Karpas-422 (cell line): ENCODE data around the gene LUC7L3. TPM values are rescaled to one million over a fixed set of nuclear protein-coding genes. Genes with fewer than 3 reads are reported as not detected.
A peak's percentile ranks its signal among the peaks of the same experiment; 100 is the strongest.

Source experiments
- DNase-seq: peaks from one replicate; pipeline ENCODE4 v3.0.0-alpha.2; 2015
- H2AFZ ChIP-seq: fragments of 200-600 bp; sonication (generic); 2 replicates; pipeline ENCODE4 v1.6.1; 2014; ENCODE audit warnings: antibody characterized with exemption, low read length, mixed read lengths
- H3K27ac ChIP-seq: fragments of 200-600 bp; sonication (generic); 2 replicates; pipeline ENCODE4 v1.5.1; 2014; ENCODE audit warnings: mild to moderate bottlenecking, low read length, moderate library complexity
- H3K27me3 ChIP-seq: fragments of 200-600 bp; sonication (generic); 2 replicates; pipeline ENCODE4 v1.6.1; 2014; ENCODE audit warnings: low read length, mixed read lengths
- H3K36me3 ChIP-seq: fragments of 200-600 bp; sonication (generic); 2 replicates; pipeline ENCODE4 v1.6.1; 2014; ENCODE audit warnings: low read length, mixed read lengths; ENCODE audit not compliant: insufficient read depth
- H3K4me1 ChIP-seq: fragments of 200-600 bp; sonication (generic); 2 replicates; pipeline ENCODE4 v1.6.1; 2014; ENCODE audit warnings: mild to moderate bottlenecking, low read length, mixed read lengths
- H3K4me2 ChIP-seq: fragments of 200-600 bp; sonication (generic); 2 replicates; pipeline ENCODE4 v1.6.1; 2014; ENCODE audit warnings: low read length, low read depth, mild to moderate bottlenecking; ENCODE audit not compliant: poor library complexity, severe bottlenecking
- H3K4me3 ChIP-seq: fragments of 200-600 bp; sonication (generic); 2 replicates; pipeline ENCODE4 v1.5.1; 2014; ENCODE audit warnings: mild to moderate bottlenecking, antibody characterized with exemption, low read length, mixed read lengths
- H3K79me2 ChIP-seq: fragments of 200-600 bp; sonication (generic); 2 replicates; pipeline ENCODE4 v1.6.1; 2014; ENCODE audit warnings: mild to moderate bottlenecking, low read length, mixed read lengths
- H3K9ac ChIP-seq: fragments of 200-600 bp; sonication (generic); 2 replicates; pipeline ENCODE4 v1.6.0; 2014; ENCODE audit warnings: low read length
- H3K9me2 ChIP-seq: fragments of 200-600 bp; sonication (generic), shearing (Covaris generic); replicated peaks from 2 replicates; pipeline ENCODE4 v1.6.0; 2014; ENCODE audit warnings: mild to moderate bottlenecking, low read length, moderate library complexity; ENCODE audit not compliant: insufficient read depth
- H3K9me3 ChIP-seq: fragments of 300-700, 200-600 bp; sonication (generic); 2 replicates; pipeline ENCODE4 v1.6.1; 2014; ENCODE audit warnings: low read length, mixed read lengths
- H4K20me1 ChIP-seq: fragments of 200-600 bp; sonication (generic); 2 replicates; pipeline ENCODE4 v1.6.1; 2014; ENCODE audit warnings: mild to moderate bottlenecking, antibody characterized with exemption, low read length, low read depth; ENCODE audit not compliant: insufficient read depth
- total RNA-seq: library from RNA; depleted of rRNA; stranded (reverse); fragments of >200 nt; shearing (Covaris generic); gene quantifications from 2 replicates; pipeline ENCODE4 v1.2.3, GENCODE V29; 2014; ENCODE audit warnings: low replicate concordance

LUC7L3 gene
- total RNA-seq, 1 experiment from 2014 or later = 102 TPM

GRCh38 chr17:50745631-50746030, 26.2 kb downstream of the LUC7L3 start:
- H3K4me2 ChIP-seq = no peak overlapping the region
- H3K27me3 ChIP-seq = no peaks in the 10 kb centered on the region
- H3K36me3 ChIP-seq = peaks cover 92% of the 10 kb centered on the region
- no peaks in the 10 kb centered on the region for H3K9me3 ChIP-seq
- peaks cover 8% of the 10 kb centered on the region; the same call in 1 of the 2 replicates for H3K4me1 ChIP-seq
- peaks cover 63% of the 10 kb centered on the region for H3K79me2 ChIP-seq
- no peak overlapping the region for H3K27ac ChIP-seq
- H4K20me1 ChIP-seq = 0 out of 2 replicates have a peak, but pooled peaks cover 6% of the 10 kb centered on the region
- H3K9ac ChIP-seq = no peak overlapping the region
- H3K9me2 ChIP-seq = no peaks in the 10 kb centered on the region
- DNase-seq = no peak
- no peak overlapping the region for H2AFZ ChIP-seq
- no peak overlapping the region for H3K4me3 ChIP-seq

GRCh38 chr17:50749245-50749644, 29.8 kb downstream of the LUC7L3 start:
- Histone ChIP-seq H3K4me1 (peaks cover 36% of the 10 kb centered on the region), H3K9me2 (no peaks in the 10 kb centered on the region), H3K9ac (no peak overlapping the region), H4K20me1 (no peaks in the 10 kb centered on the region), H3K79me2 (peaks cover 40% of the 10 kb centered on the region), H3K27ac (no peak overlapping the region), H3K27me3 (no peaks in the 10 kb centered on the region), H3K4me2 (no peak overlapping the region), H3K4me3 (no peak overlapping the region), H3K9me3 (no peaks in the 10 kb centered on the region), H3K36me3 (peaks cover 93% of the 10 kb centered on the region), H2AFZ (no peak overlapping the region)
- DNase-seq = no peak

GRCh38 chr17:50754521-50754920, 35.1 kb downstream of the LUC7L3 start:
- Histone ChIP-seq H3K27me3 (no peaks in the 10 kb centered on the region), H3K9me2 (no peaks in the 10 kb centered on the region), H3K4me2 (no peak overlapping the region), H3K36me3 (peaks cover 53% of the 10 kb centered on the region; the same call in 1 of the 2 replicates), H3K9me3 (no peaks in the 10 kb centered on the region), H3K9ac (no peak overlapping the region), H4K20me1 (no peaks in the 10 kb centered on the region), H3K4me1 (peaks cover 33% of the 10 kb centered on the region), H3K4me3 (no peak overlapping the region), H3K79me2 (0 out of 2 replicates have a peak, but pooled peaks cover 5% of the 10 kb centered on the region), H2AFZ (no peak overlapping the region), H3K27ac (no peak overlapping the region)
- DNase-seq = no peak

- Histone ChIP-seq H3K9ac (no peak overlapping the region), H3K4me1 (peaks cover 14% of the 10 kb centered on the region), H2AFZ (no peak overlapping the region), H3K79me2 (no peaks in the 10 kb centered on the region), H3K27me3 (no peaks in the 10 kb centered on the region), H3K36me3 (peaks cover 16% of the 10 kb centered on the region; the same call in 1 of the 2 replicates), H3K9me3 (no peaks in the 10 kb centered on the region), H3K27ac (no peak overlapping the region), H3K9me2 (no peaks in the 10 kb centered on the region), H3K4me3 (no peak overlapping the region), H4K20me1 (no peaks in the 10 kb centered on the region), H3K4me2 (no peak overlapping the region)
- DNase-seq = no peak
These were observed 39.1 kb downstream of the LUC7L3 start for GRCh38 chr17:50758524-50758923.

GRCh38 chr17:50758989-50759544, 39.7 kb downstream of the LUC7L3 start:
- Histone ChIP-seq H3K9ac (no peak overlapping the region), H3K36me3 (peaks cover 11% of the 10 kb centered on the region; the same call in 1 of the 2 replicates), H3K4me2 (no peak overlapping the region), H3K79me2 (no peaks in the 10 kb centered on the region), H3K4me3 (no peak overlapping the region), H3K27me3 (no peaks in the 10 kb centered on the region), H4K20me1 (no peaks in the 10 kb centered on the region), H3K9me3 (no peaks in the 10 kb centered on the region), H2AFZ (no peak overlapping the region), H3K4me1 (peaks cover 19% of the 10 kb centered on the region), H3K9me2 (no peaks in the 10 kb centered on the region), H3K27ac (no peak overlapping the region)
- no peak for DNase-seq

GRCh38 chr17:50762177-50762576, 42.8 kb downstream of the LUC7L3 start:
- no peak overlapping the region for H3K9ac ChIP-seq
- H3K9me2 ChIP-seq = no peaks in the 10 kb centered on the region
- no peaks in the 10 kb centered on the region for H4K20me1 ChIP-seq

GRCh38 chr17:50763716-50764475, 44.5 kb downstream of the LUC7L3 start:
- Histone ChIP-seq H3K36me3 (no peaks in the 10 kb centered on the region), H3K4me2 (peak overlapping the region; percentile 88), H3K9me2 (no peaks in the 10 kb centered on the region), H4K20me1 (no peaks in the 10 kb centered on the region), H3K4me3 (peak overlapping the region; percentile 58), H3K27me3 (no peaks in the 10 kb centered on the region), H3K4me1 (peaks cover 44% of the 10 kb centered on the region), H3K27ac (peak overlapping the region; percentile 97), H3K79me2 (no peaks in the 10 kb centered on the region), H2AFZ (peak overlapping the region; percentile 69), H3K9ac (peak overlapping the region; percentile 72), H3K9me3 (no peaks in the 10 kb centered on the region)
- DNase-seq = no peak

More at GRCh38 chr17:50762177-50762576, 42.8 kb downstream of the LUC7L3 start:
- DNase-seq = no peak
- H3K4me1 ChIP-seq = peaks cover 44% of the 10 kb centered on the region
- H3K27me3 ChIP-seq = no peaks in the 10 kb centered on the region
- no peaks in the 10 kb centered on the region for H3K79me2 ChIP-seq
- peak overlapping the region; percentile 97 for H3K27ac ChIP-seq
- H3K4me3 ChIP-seq = no peak overlapping the region; the same call in 1 of the 2 replicates
- no peaks in the 10 kb centered on the region for H3K36me3 ChIP-seq
- H2AFZ ChIP-seq = no peak overlapping the region
- peak overlapping the region; percentile 88 for H3K4me2 ChIP-seq
- H3K9me3 ChIP-seq = no peaks in the 10 kb centered on the region

GRCh38 chr17:50764734-50765149, 45.3 kb downstream of the LUC7L3 start:
- no peaks in the 10 kb centered on the region for H3K9me2 ChIP-seq
- no peaks in the 10 kb centered on the region for H3K36me3 ChIP-seq
- H3K4me2 ChIP-seq = peak overlapping the region; percentile 88
- no peaks in the 10 kb centered on the region for H3K27me3 ChIP-seq
- H3K4me1 ChIP-seq = peaks cover 44% of the 10 kb centered on the region
- DNase-seq = peak; percentile 61
- peak overlapping the region; percentile 58 for H3K4me3 ChIP-seq
- no peaks in the 10 kb centered on the region for H3K79me2 ChIP-seq
- H3K9ac ChIP-seq = peak overlapping the region; percentile 72
- H3K27ac ChIP-seq = peak overlapping the region; percentile 97
- H2AFZ ChIP-seq = peak overlapping the region; percentile 63
- no peaks in the 10 kb centered on the region for H3K9me3 ChIP-seq
- no peaks in the 10 kb centered on the region for H4K20me1 ChIP-seq
